Hematopoietic multipotent progenitor cell treated with erythropoietin and hydrocortisone succinate and interleukin-3 and kit ligand, for 17 days (in vitro differentiated cells): Measurements from ENCODE around the gene MLLT3.

Experiments
- DNase-seq: peaks from one replicate; pipeline ENCODE4 v3.0.0-alpha.2; 2015; ENCODE audit warnings: low spot score

Gene MLLT3

DNA sequence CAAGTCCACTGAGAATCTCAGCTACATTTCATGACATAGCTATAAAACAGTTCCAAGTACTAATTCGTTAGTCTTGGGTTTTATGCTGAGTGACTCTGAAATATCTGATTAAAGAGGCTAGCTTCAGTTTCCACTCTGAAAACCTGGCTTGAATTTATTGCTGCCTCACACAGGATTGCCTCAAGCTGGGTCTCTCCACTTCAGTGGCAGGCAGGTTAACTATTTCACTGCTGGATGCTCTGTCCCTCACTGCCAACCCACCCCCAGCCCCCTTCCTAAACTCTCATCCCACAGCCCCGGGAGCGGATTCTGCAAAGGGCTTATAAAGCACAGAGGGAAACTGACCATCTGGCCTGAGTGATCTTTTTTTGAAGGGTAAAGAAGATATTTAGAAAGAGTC lies 318.3 kb downstream of the MLLT3 start:
- DNase-seq = no peak

DNA sequence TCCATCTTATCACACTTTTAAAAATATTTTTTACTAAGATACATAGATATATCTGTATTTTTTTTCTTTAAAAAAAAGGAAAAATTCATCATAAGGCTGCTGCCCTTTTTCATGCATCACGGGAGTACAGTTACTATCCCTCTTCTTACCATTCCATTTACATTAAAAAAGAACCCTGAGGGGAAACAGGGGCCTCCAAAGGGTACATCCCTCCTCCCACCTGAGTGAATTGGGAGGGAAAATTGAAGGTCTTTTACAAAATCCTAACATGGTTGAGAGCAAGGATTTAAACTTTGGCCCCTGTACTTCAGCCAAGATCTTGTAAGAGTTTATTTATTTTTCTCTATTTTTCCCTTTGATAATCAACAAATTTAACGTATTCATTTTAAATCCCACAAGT lies 319.2 kb downstream of the MLLT3 start:
- no peak for DNase-seq

DNA sequence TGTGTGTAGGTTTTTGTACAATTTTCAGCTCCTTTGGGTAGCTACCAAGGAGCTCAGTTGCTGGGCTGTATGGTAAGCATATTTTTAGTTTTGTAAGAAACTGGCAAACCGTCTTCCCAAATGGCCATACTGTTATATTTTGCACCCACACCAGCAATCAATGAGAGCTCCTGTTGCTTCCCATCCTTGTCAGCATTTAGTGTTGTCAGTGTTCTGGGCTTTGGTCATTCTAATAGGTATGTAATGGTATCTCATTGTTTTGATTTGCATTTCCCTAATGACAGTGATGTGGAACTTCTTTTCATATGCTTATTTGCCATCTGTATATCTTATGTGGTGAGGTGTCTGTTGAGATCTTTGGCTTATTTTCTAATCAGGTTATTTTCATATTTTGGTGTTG lies 320.1 kb downstream of the MLLT3 start:
- no peak for DNase-seq

DNA sequence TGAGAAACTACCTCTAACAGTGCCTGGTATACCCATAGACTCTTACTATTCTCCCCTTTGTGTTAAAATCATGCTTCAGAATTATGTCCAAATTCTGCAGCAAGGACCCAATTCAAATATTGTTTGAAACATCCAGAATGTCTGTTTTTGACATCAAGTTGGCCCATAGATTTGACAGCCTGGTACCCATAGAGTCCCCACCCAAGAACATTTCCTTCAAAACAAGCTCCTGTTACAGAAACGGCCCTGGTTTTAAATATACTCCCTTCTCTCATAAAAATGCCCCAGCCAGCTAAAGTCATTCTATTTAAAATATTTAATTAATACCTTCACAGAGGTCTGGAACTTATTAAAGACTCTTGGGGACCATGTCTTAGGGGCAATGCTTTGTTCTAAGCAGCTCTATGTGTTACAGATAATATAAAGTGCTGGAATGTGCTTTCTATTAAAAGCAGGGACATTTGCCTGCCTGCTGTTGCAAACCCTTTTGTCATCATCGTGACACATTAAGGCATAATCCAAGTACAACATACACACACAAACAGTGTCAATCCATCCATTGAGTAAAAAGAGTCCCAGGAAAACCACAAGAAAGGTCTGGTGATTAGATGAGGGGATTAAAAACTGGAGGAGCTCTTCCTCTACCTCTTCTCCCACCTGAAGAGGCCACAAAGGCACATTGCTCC lies 321.7 kb downstream of the MLLT3 start:
- DNase-seq = no peak

DNA sequence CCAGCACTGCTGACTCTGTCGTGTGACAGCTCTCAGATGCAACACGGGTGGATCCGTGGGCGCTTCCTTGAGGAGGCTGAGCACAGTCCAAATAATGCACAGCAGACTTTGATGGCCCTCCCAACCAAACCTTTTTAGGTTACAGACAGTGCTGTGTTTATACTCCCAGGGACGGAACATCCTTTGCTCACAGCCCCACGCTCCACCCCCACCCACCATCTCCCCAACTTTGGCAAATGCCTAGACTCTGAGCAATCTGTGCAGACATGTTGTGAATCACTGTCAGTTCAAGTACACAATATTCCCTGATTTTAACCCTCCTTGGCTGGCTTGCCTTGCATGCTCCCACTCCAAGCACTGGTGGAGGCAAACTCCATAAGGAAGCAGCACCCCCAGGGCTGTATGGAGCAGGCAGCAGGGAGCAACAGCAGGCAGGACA lies 324.6 kb downstream of the MLLT3 start:
- DNase-seq = no peak

DNA sequence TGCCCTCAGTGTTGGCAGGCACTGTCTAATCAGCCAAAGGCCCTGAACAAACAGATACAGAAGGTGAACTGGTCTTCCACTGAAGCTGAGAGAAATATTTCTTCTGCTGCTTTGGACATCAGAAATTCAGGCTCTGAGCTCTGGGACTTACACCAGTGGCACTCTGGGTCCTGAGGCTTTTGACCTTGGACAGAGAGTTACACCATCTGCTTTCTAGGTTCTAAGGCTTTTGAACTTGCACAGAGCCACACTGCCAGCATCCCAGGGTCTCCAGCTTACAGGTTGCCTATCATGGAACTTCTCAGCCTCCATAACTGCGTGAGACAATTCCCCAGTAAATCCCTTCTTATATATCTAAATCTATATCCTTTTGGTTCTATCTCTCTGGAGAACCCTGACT lies 326.7 kb downstream of the MLLT3 start:
- no peak for DNase-seq

DNA sequence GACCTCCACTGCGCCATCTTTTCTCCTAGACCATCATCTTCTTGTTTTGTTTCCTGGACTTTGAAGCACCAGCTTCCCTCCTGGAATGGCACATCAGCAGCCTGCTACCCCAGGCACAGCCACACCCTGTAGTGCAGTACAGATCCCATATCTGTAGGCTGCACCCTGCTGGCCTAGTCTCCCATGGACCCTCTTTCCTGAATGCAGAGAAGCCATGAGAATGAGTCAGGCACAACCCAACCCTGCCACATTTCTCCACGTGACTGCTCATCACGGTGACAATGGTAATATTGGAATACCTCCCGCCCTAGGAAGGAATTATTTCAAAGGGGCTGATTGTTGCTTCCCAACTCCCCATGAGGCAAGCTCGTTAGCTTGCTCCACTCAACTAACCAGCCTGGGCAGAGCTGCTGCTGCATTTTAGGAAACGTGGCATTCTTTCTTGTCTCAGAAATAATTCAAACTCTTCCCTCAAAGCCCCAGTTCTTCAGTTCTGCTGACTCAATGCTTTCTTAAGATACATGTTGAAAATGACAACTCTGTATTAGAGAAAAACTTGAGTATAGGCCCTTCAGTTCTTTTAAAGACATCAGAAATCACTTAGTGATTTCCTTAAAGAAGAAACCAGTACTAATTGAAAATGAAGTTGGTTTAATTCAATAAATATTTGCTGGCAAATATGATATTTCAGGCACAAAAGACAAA lies 328.1 kb downstream of the MLLT3 start:
- no peak for DNase-seq

DNA sequence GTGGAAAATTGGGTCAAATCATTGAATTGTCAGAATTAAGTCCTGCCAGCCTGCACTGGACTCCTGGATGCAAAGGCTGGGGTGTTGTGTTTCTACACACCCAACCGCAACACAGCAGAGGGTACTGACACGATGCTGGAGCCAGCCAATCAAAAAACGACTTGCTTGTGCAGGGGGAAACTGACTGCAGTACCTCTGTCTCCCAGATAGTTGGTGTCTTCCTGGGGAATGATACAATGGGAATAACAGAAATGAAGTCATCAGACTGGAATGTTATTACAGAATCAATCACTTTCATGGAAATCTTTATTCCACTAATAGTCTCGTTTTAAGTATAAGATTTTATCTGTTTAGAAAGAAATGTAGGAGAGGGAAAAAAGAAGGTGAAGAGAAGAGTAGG lies 330.3 kb downstream of the MLLT3 start:
- DNase-seq = no peak
